ENCODE data around the gene CNPY4. TPM values are rescaled to one million over a fixed set of nuclear protein-coding genes. Genes with fewer than 3 reads are reported as not detected.

The CNPY4 gene
- total and polyA plus RNA-seq, 2 donors (not counting 3 experiments of a cell fraction or from before 2014, with no cell fraction given) = 28.6 to 33.7 TPM

DNA sequence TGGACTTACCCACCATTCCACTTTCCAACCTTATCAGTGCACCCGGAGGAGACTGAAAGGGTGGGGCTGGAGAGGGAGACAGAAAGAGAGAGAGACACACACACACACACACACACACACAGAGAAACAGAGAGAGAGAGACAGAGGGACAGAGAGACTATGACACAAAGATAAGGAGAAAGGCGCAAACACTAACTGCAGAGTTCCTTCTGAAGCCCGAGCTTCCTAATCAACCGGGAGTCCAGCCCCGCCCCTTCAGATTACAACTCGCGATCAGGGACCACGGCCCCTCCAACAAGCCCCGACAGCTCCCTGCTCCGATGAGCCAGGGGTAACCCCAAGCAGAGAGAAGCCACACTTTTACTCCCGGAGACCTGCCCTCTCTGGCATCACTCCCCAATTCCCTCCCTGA, 48.5 kb downstream of the CNPY4 start:
- Histone ChIP-seq H3K9me1 (replicated peaks; ENCODE audit: control insufficient read depth, extremely low read depth, insufficient read depth, low read length) (no peaks in the 10 kb centered on the region), H2AFZ (ENCODE audit: low read depth, low read length) (peak overlapping the region; percentile 88), H3K36me3 (ENCODE audit: control insufficient read depth in 2 of 2, extremely low read depth in 1 of 2, insufficient read depth in 2 of 2, low read length in 2 of 2) (no peaks in the 10 kb centered on the region), H3K27ac (ENCODE audit: insufficient read depth, low read depth, low read length) (no peak overlapping the region), H3K4me3 (replicated peaks in 1 of 3; ENCODE audit: insufficient read depth in 1 of 3, low read depth in 1 of 3, low read length in 3 of 3) (peak overlapping the region; percentile 34 to 67 (median 55)), H3K4me2 (ENCODE audit: insufficient read depth, low read length) (peak overlapping the region; percentile 84), H3K9me3 (replicated peaks; ENCODE audit: control insufficient read depth, insufficient read depth, low read length) (no peaks in the 10 kb centered on the region), H4K20me1 (replicated peaks; ENCODE audit: control insufficient read depth, extremely low read depth, insufficient read depth, low read length) (no peaks in the 10 kb centered on the region), H3K9ac (replicated peaks; ENCODE audit: extremely low read depth, insufficient read depth, low read length) (no peak overlapping the region), H3K79me2 (ENCODE audit: control insufficient read depth, insufficient read depth, low read length) (no peaks in the 10 kb centered on the region), H3K4me1 (ENCODE audit: control insufficient read depth, extremely low read depth, insufficient read depth, low read length) (peaks cover 14% of the 10 kb centered on the region), H3K27me3 (ENCODE audit: control insufficient read depth in 2 of 2, insufficient read depth in 2 of 2, low read length in 2 of 2) (peaks cover 5 to 15% of the 10 kb centered on the region in 2 experiments)
- dilution Hi-C loops (cut with MboI; ENCODE audit: extremely low pct_ligation_motif_present, low sequenced_read_pairs) = no loop called here
- no TSS peak for BruUV-seq (replicated peaks)
- TF ChIP-seq, protein P1, sequence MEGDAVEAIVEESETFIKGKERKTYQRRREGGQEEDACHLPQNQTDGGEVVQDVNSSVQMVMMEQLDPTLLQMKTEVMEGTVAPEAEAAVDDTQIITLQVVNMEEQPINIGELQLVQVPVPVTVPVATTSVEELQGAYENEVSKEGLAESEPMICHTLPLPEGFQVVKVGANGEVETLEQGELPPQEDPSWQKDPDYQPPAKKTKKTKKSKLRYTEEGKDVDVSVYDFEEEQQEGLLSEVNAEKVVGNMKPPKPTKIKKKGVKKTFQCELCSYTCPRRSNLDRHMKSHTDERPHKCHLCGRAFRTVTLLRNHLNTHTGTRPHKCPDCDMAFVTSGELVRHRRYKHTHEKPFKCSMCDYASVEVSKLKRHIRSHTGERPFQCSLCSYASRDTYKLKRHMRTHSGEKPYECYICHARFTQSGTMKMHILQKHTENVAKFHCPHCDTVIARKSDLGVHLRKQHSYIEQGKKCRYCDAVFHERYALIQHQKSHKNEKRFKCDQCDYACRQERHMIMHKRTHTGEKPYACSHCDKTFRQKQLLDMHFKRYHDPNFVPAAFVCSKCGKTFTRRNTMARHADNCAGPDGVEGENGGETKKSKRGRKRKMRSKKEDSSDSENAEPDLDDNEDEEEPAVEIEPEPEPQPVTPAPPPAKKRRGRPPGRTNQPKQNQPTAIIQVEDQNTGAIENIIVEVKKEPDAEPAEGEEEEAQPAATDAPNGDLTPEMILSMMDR (IDR thresholded peaks at IDR 0.05; ENCODE audit: extremely low read depth in 1 of 2, insufficient read depth in 1 of 2, low read depth in 1 of 2, low read length in 2 of 2) = no peak
- TF ChIP-seq POLR2A (IDR thresholded peaks at IDR 0.05; ENCODE audit: low read depth, low read length) (peak; percentile 28), FOS (IDR thresholded peaks at IDR 0.05; ENCODE audit: borderline replicate concordance, insufficient read depth, low read length) (no peak)
- FAIRE-seq (no peak), DNase-seq (ENCODE audit: low read depth, low spot score) (no peak)
- ChIA-PET CTCF (interaction anchor here (0.8 to 4.4 kb wide), 9 partner anchors 9 to 37 kb away, joined by 3 to 17 read pairs (median 5); partner anchors contain the start of genes GPC2, LAMTOR4, STAG3 and TRAPPC14), POLR2A (no interaction called here)
- intact Hi-C loops (cut with micrococcal nuclease) = loop anchor here (1.0 kb wide), 1 partner anchor 10 kb away; the partner anchor contains the start of gene TRAPPC14

DNA sequence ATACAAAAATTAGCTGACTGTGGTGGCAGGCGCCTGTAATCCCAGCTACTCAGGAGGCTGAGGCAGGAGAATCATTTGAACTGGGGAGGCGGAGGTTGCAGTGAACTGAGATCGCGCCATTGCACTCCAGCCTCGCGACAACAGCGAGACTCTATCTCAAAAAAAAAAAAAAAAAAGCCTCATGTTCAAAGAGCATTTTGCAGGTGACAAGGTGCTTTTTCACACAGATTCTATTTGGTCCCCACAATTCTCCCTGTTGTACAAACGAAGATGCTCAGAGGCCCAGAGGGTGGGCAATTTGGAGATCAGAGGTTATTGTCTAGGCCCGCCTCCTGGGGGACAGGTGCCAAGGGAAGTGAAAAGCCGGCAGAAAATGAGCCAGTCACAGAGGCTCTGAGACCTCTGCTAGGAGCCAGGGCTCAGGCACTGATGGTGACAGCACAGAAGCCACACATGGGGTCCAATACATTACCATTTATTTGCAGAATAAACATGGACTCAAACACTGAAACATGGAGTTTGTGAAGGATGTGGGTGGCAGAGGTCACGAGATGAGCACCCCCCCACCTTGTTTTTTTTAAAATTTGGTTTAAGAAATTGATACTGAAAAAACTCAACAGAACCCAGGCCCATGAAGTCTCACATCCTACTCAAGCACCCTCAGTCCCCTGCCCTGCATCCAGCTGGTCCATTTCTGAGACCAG, 49.9 kb downstream of the CNPY4 start:
- Histone ChIP-seq H3K9me3 (replicated peaks; ENCODE audit: control insufficient read depth, insufficient read depth, low read length) (no peaks in the 10 kb centered on the region), H3K4me3 (replicated peaks in 1 of 3; ENCODE audit: insufficient read depth in 1 of 3, low read depth in 1 of 3, low read length in 3 of 3) (no peak overlapping the region), H3K27ac (ENCODE audit: insufficient read depth, low read depth, low read length) (no peak overlapping the region), H4K20me1 (replicated peaks; ENCODE audit: control insufficient read depth, extremely low read depth, insufficient read depth, low read length) (no peaks in the 10 kb centered on the region), H3K9me1 (replicated peaks; ENCODE audit: control insufficient read depth, extremely low read depth, insufficient read depth, low read length) (no peaks in the 10 kb centered on the region), H3K79me2 (ENCODE audit: control insufficient read depth, insufficient read depth, low read length) (no peaks in the 10 kb centered on the region), H3K4me1 (ENCODE audit: control insufficient read depth, extremely low read depth, insufficient read depth, low read length) (peaks cover 14% of the 10 kb centered on the region), H3K4me2 (ENCODE audit: insufficient read depth, low read length) (no peak overlapping the region), H3K9ac (replicated peaks; ENCODE audit: extremely low read depth, insufficient read depth, low read length) (no peak overlapping the region), H3K36me3 (ENCODE audit: control insufficient read depth in 2 of 2, extremely low read depth in 1 of 2, insufficient read depth in 2 of 2, low read length in 2 of 2) (peaks cover 0 to 3% of the 10 kb centered on the region in 2 experiments), H2AFZ (ENCODE audit: low read depth, low read length) (no peak overlapping the region), H3K27me3 (ENCODE audit: control insufficient read depth in 2 of 2, insufficient read depth in 2 of 2, low read length in 2 of 2) (peaks cover 4 to 15% of the 10 kb centered on the region in 2 experiments)
- dilution Hi-C loops (cut with MboI; ENCODE audit: extremely low pct_ligation_motif_present, low sequenced_read_pairs) (no loop called here), intact Hi-C loops (cut with micrococcal nuclease) (no loop called here)
- no TSS peak for BruUV-seq (replicated peaks)
- FAIRE-seq (no peak), DNase-seq (ENCODE audit: low read depth, low spot score) (no peak)
- ChIA-PET CTCF (interaction anchor here (1.1 to 4.4 kb wide), 4 partner anchors 8 to 21 kb away, joined by 3 to 17 read pairs (median 6); partner anchors contain the start of genes GPC2 and STAG3), POLR2A (interaction anchor here (0.7 kb wide), 1 partner anchor 38 kb away, joined by 5 read pairs; no protein-coding TSS in a partner anchor)
- TF ChIP-seq GATA2 (IDR thresholded peaks at IDR 0.05; ENCODE audit: insufficient read depth, insufficient read length, low read depth, low read length) (no peak), JUN (IDR thresholded peaks at IDR 0.05; ENCODE audit: borderline replicate concordance, insufficient read depth, insufficient read length, low read depth) (no peak)
- TF ChIP-seq, protein P1 (IDR thresholded peaks at IDR 0.05; ENCODE audit: extremely low read depth in 1 of 2, insufficient read depth in 1 of 2, low read depth in 1 of 2, low read length in 2 of 2) = no peak
